ENCODE measurements around the gene DGKD.

Gene DGKD

GRCh38 chr2:233433029-233433428 lies 78.7 kb downstream of the DGKD start:
- no peak for DNase-seq

- no peak for DNase-seq
Observed at GRCh38 chr2:233433794-233434193, 79.5 kb downstream of the DGKD start.

GRCh38 chr2:233434666-233435330 lies 80.5 kb downstream of the DGKD start:
- no peak for DNase-seq

GRCh38 chr2:233435436-233436190 lies 81.3 kb downstream of the DGKD start:
- DNase-seq = no peak

- no peak for DNase-seq
Observed at GRCh38 chr2:233436191-233436581, 81.9 kb downstream of the DGKD start.

- DNase-seq = no peak
Observed at GRCh38 chr2:233436691-233437438, 82.6 kb downstream of the DGKD start.

- no peak for DNase-seq
Observed at GRCh38 chr2:233437439-233437955, 83.2 kb downstream of the DGKD start.

- no peak for DNase-seq
Observed at GRCh38 chr2:233438573-233439147, 84.4 kb downstream of the DGKD start.

- no peak for DNase-seq
Observed at GRCh38 chr2:233439191-233439590, 84.9 kb downstream of the DGKD start.

GRCh38 chr2:233440314-233440713 lies 86.0 kb downstream of the DGKD start:
- no peak for DNase-seq

- no peak for DNase-seq
Observed at GRCh38 chr2:233440714-233441113, 86.4 kb downstream of the DGKD start.

GRCh38 chr2:233441161-233442027 lies 87.1 kb downstream of the DGKD start:
- no peak for DNase-seq

GRCh38 chr2:233442028-233442310 lies 87.7 kb downstream of the DGKD start:
- no peak for DNase-seq

GRCh38 chr2:233443511-233444183 lies 89.4 kb downstream of the DGKD start:
- peak; percentile 41 for DNase-seq

- DNase-seq = no peak
Observed at GRCh38 chr2:233444501-233444900, 90.2 kb downstream of the DGKD start.

- DNase-seq = no peak
Observed at GRCh38 chr2:233445152-233445830, 91.0 kb downstream of the DGKD start.

GRCh38 chr2:233446121-233446520 lies 91.8 kb downstream of the DGKD start:
- DNase-seq = no peak

GRCh38 chr2:233446606-233447305 lies 92.5 kb downstream of the DGKD start:
- no peak for DNase-seq

- no peak for DNase-seq
Observed at GRCh38 chr2:233447506-233448219, 93.4 kb downstream of the DGKD start.

- no peak for DNase-seq
Observed at GRCh38 chr2:233448220-233448559, 93.9 kb downstream of the DGKD start.

Measured in NCI-H2227 treated with DMSO at 0.1 percent for 48 hours (cell line).